Measurements from ENCODE around the gene MRPS18B.

- TF ChIP-seq SUZ12 (IDR thresholded peaks at IDR 0.05; ENCODE audit: extremely low read depth, insufficient read depth, insufficient read length) (no peak), YY1 (IDR thresholded peaks at IDR 0.05; ENCODE audit: insufficient read depth, insufficient read length) (peak; percentile 82)
These were observed at the start of gene MRPS18B for GRCh38 chr6:30617565-30618269.
